Neural progenitor cell (in vitro differentiated cells): Measurements from ENCODE around the gene ARHGAP21. TPM values are rescaled to one million over a fixed set of nuclear protein-coding genes. Genes with fewer than 3 reads are reported as not detected.

ENCODE experiments used
- DNase-seq: peaks from one replicate; pipeline ENCODE4 v3.0.0-alpha.2; 2016; ENCODE audit warnings: low spot score
- H2AFZ ChIP-seq: fragments of 200-600 bp; sonication (generic); replicated peaks from 2 replicates; pipeline ENCODE4 v1.6.1; 2016; ENCODE audit warnings: antibody characterized with exemption
- H3F3A ChIP-seq: fragments of 200-600 bp; sonication (generic); 2 replicates; pipeline ENCODE4 v1.6.1; 2016; ENCODE audit warnings: antibody characterized with exemption, low read depth
- H3K27ac ChIP-seq: fragments of 200-600 bp; sonication (generic); 2 replicates; pipeline ENCODE4 v1.5.1; 2016; ENCODE audit warnings: mild to moderate bottlenecking
- H3K27me3 ChIP-seq: fragments of 200-600 bp; sonication (generic); 2 replicates; pipeline ENCODE4 v1.6.1; 2016; ENCODE audit warnings: mild to moderate bottlenecking, moderate library complexity
- H3K36me3 ChIP-seq: fragments of 200-600 bp; sonication (generic); 2 replicates; pipeline ENCODE4 v1.5.1; 2016
- H3K4me1 ChIP-seq: fragments of 200-600 bp; sonication (generic); 2 replicates; pipeline ENCODE4 v1.6.1; 2016; ENCODE audit warnings: mixed run types
- H3K4me2 ChIP-seq: fragments of 200-600 bp; sonication (generic); 2 replicates; pipeline ENCODE4 v1.6.1; 2016
- H3K4me3 ChIP-seq: fragments of 200-600 bp; sonication (generic); 2 replicates; pipeline ENCODE4 v1.5.1; 2016
- H3K79me2 ChIP-seq: fragments of 200-600 bp; sonication (generic); 2 replicates; pipeline ENCODE4 v1.6.1; 2016; ENCODE audit warnings: low read depth
- H3K9ac ChIP-seq: fragments of 200-600 bp; sonication (generic); 2 replicates; pipeline ENCODE4 v1.6.1; 2016
- H3K9me3 ChIP-seq: fragments of 200-600 bp; sonication (generic); 2 replicates; pipeline ENCODE4 v1.5.1; 2016; ENCODE audit warnings: low read depth
- H4K20me1 ChIP-seq: fragments of 200-600 bp; sonication (generic); 2 replicates; pipeline ENCODE4 v1.6.1; 2016; ENCODE audit warnings: low read depth
- H3K27ac Mint-ChIP-seq: 3 replicates; pipeline ENCODE4 v1.8.0; 2021; ENCODE audit warnings: mixed read lengths
- H3K27me3 Mint-ChIP-seq: 2 replicates; pipeline ENCODE4 v1.8.0; 2022; ENCODE audit warnings: low read depth, mild to moderate bottlenecking, inconsistent platforms, moderate library complexity, mixed read lengths; ENCODE audit not compliant: insufficient read depth
- H3K36me3 Mint-ChIP-seq: 3 replicates; pipeline ENCODE4 v1.8.0; 2021; ENCODE audit warnings: mixed read lengths
- H3K4me1 Mint-ChIP-seq: 3 replicates; pipeline ENCODE4 v1.8.0; 2021; ENCODE audit warnings: mixed read lengths
- H3K4me3 Mint-ChIP-seq: 3 replicates; pipeline ENCODE4 v1.8.0; 2021; ENCODE audit warnings: mild to moderate bottlenecking, moderate library complexity, mixed read lengths
- H3K9me3 Mint-ChIP-seq: 3 replicates; pipeline ENCODE4 v1.8.0; 2020; ENCODE audit warnings: mixed read lengths
- EZH2 ChIP-seq: fragments of 200-600 bp; sonication (generic); IDR thresholded peaks from 2 replicates; pipeline ENCODE4 v1.6.1; 2017; ENCODE audit warnings: antibody characterized with exemption, mild to moderate bottlenecking, moderate library complexity
- EZH2phosphoT487 ChIP-seq: fragments of 200-600 bp; sonication (generic); IDR thresholded peaks from 2 replicates; pipeline ENCODE4 v1.6.1; 2017; ENCODE audit warnings: antibody characterized with exemption
- total RNA-seq: library from RNA; depleted of rRNA; stranded (reverse); fragments of >200 nt; gene quantifications from 2 replicates; pipeline ENCODE4 v1.2.3, GENCODE V29; 2015; ENCODE audit warnings: low replicate concordance
- TF ChIP-seq, protein P1 (sequence below): fragments of 200-600 bp; sonication (generic); IDR thresholded peaks from 2 replicates; pipeline ENCODE4 v1.5.1; 2017; ENCODE audit warnings: antibody characterized with exemption, mild to moderate bottlenecking

ARHGAP21 gene
- total RNA-seq, 1 donor from 2014 or later = 65.7 TPM

DNA sequence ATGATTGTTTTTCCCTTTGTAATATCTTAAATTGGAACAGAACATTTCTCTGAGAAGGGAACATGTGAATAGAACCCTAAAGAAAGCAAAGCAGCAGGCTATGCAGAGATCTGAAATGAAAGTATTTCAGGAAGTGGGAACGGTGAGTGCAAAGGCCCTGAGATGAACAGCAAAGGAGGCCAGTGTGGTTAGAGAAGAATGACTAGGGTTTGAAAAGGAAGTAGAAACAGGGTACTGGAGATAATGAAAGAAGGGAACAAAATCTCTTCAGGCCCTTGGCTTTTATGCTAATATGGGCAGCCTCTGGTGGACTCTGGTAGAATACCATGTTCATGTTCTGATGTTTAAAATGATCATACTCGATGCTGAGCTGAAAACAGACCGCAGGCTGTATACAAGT, 22.2 kb downstream of the ARHGAP21 start:
- H3K79me2 ChIP-seq = peaks cover 92% of the 10 kb centered on the region
- H4K20me1 ChIP-seq = no peaks in the 10 kb centered on the region
- H3K4me1 Mint-ChIP-seq = no peaks in the 10 kb centered on the region

DNA sequence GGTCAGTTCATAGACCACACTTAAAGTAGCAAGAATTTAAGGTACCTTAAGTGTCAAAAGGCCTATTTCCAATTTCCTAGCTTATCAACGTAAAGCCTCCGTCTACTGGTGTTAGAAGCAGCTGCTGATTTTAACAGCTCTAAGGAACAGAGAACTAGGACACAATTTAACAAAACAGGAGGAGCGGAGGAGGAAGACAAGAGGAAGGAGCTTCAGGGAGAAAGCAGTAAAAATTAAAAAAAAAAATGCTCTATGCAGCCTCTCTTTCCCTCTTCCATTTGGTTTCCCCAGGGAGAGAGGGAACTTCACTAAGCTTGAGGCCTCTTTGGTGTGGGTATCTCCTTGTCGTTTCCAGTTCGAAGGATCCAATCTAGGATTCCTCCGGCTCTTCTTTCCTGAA, 22.7 kb downstream of the ARHGAP21 start:
- no peak overlapping the region for H3K4me3 Mint-ChIP-seq
- Histone ChIP-seq H4K20me1 (no peaks in the 10 kb centered on the region), H3K4me2 (no peak overlapping the region), H3K27me3 (no peaks in the 10 kb centered on the region), H3K4me3 (no peak overlapping the region), H2AFZ (no peak overlapping the region), H3F3A (no peaks in the 10 kb centered on the region), H3K9me3 (no peaks in the 10 kb centered on the region), H3K79me2 (peaks cover 92% of the 10 kb centered on the region), H3K4me1 (peaks cover 1% of the 10 kb centered on the region), H3K36me3 (no peaks in the 10 kb centered on the region), H3K9ac (no peak overlapping the region), H3K27ac (no peak overlapping the region)
- peaks cover 25% of the 10 kb centered on the region for H3K36me3 Mint-ChIP-seq
- no peaks in the 10 kb centered on the region for H3K9me3 Mint-ChIP-seq
- TF ChIP-seq, protein P1, sequence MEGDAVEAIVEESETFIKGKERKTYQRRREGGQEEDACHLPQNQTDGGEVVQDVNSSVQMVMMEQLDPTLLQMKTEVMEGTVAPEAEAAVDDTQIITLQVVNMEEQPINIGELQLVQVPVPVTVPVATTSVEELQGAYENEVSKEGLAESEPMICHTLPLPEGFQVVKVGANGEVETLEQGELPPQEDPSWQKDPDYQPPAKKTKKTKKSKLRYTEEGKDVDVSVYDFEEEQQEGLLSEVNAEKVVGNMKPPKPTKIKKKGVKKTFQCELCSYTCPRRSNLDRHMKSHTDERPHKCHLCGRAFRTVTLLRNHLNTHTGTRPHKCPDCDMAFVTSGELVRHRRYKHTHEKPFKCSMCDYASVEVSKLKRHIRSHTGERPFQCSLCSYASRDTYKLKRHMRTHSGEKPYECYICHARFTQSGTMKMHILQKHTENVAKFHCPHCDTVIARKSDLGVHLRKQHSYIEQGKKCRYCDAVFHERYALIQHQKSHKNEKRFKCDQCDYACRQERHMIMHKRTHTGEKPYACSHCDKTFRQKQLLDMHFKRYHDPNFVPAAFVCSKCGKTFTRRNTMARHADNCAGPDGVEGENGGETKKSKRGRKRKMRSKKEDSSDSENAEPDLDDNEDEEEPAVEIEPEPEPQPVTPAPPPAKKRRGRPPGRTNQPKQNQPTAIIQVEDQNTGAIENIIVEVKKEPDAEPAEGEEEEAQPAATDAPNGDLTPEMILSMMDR = no peak
- TF ChIP-seq EZH2 (no peak), EZH2phosphoT487 (no peak)
- no peaks in the 10 kb centered on the region for H3K27me3 Mint-ChIP-seq
- DNase-seq = no peak
- H3K4me1 Mint-ChIP-seq = no peaks in the 10 kb centered on the region
- no peak overlapping the region for H3K27ac Mint-ChIP-seq

More for the DNA sequence above, 22.2 kb downstream of the ARHGAP21 start:
- H3K27ac ChIP-seq = no peak overlapping the region
- no peak overlapping the region for H2AFZ ChIP-seq
- no peak for DNase-seq
- H3K9ac ChIP-seq = no peak overlapping the region
- no peaks in the 10 kb centered on the region for H3K27me3 ChIP-seq
- H3K4me3 ChIP-seq = no peak overlapping the region
- peaks cover 6% of the 10 kb centered on the region for H3K4me1 ChIP-seq
- peaks cover 24% of the 10 kb centered on the region for H3K36me3 Mint-ChIP-seq
- H3K36me3 ChIP-seq = no peaks in the 10 kb centered on the region
- no peak overlapping the region for H3K4me3 Mint-ChIP-seq
- TF ChIP-seq EZH2 (no peak), EZH2phosphoT487 (no peak)
- TF ChIP-seq, protein P1 = no peak
- no peak overlapping the region for H3K27ac Mint-ChIP-seq
- no peaks in the 10 kb centered on the region for H3F3A ChIP-seq
- no peaks in the 10 kb centered on the region for H3K27me3 Mint-ChIP-seq
- no peak overlapping the region for H3K4me2 ChIP-seq
- H3K9me3 Mint-ChIP-seq = no peaks in the 10 kb centered on the region
- no peaks in the 10 kb centered on the region for H3K9me3 ChIP-seq

DNA sequence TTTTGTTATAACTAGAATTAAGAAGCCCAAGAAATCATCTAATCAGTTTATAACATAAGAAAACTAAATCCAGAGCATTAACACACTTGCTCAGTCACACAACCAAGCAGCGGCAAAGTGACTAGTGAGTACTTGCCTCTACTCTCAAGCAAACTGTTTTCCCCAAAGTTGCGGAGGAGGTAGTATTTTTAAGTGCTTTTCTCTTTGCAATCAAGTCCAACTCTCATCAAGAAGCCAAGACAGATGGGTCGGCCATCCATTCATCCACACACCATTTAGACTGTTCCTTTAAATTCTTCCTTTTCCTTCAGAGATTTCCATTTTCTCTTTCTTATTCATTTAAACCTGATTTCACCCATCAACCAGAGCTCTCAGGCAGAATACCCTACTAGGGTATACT, 25.4 kb downstream of the ARHGAP21 start:
- no peak overlapping the region for H2AFZ ChIP-seq
- no peaks in the 10 kb centered on the region for H3K27me3 Mint-ChIP-seq
- no peaks in the 10 kb centered on the region for H3K4me1 Mint-ChIP-seq
- TF ChIP-seq EZH2phosphoT487 (no peak), EZH2 (no peak)
- TF ChIP-seq, protein P1 = no peak
- no peak overlapping the region for H3K27ac ChIP-seq
- DNase-seq = no peak
- no peaks in the 10 kb centered on the region for H3K4me1 ChIP-seq
- H3F3A ChIP-seq = no peaks in the 10 kb centered on the region
- no peak overlapping the region for H3K9ac ChIP-seq
- H4K20me1 ChIP-seq = no peaks in the 10 kb centered on the region
- peaks cover 90% of the 10 kb centered on the region for H3K79me2 ChIP-seq
- no peak overlapping the region for H3K4me2 ChIP-seq
- no peaks in the 10 kb centered on the region for H3K9me3 Mint-ChIP-seq
- H3K4me3 ChIP-seq = no peak overlapping the region
- no peaks in the 10 kb centered on the region for H3K27me3 ChIP-seq
- H3K27ac Mint-ChIP-seq = no peak overlapping the region
- H3K36me3 Mint-ChIP-seq = peaks cover 35% of the 10 kb centered on the region
- no peaks in the 10 kb centered on the region for H3K36me3 ChIP-seq
- H3K9me3 ChIP-seq = no peaks in the 10 kb centered on the region
- no peak overlapping the region for H3K4me3 Mint-ChIP-seq
